Measurements from ENCODE around the gene MAZ. TPM values are rescaled to one million over a fixed set of nuclear protein-coding genes. Genes with fewer than 3 reads are reported as not detected.
A peak's percentile ranks its signal among the peaks of the same experiment; 100 is the strongest.

Gene MAZ
- total RNA-seq, 1 experiment from 2014 or later: 256 TPM

GRCh38 chr16:29858149-29858849 lies 52.0 kb downstream of the MAZ start:
- ChIA-PET RAD21 (ENCODE audit: low non-redundant PET in 1 of 2, low total read pairs in 2 of 2, uncharacterized antibody in 2 of 2, unreplicated experiment in 2 of 2) (no interaction called here), POLR2A (no interaction called here), CTCF (interaction anchor here (2.3 kb wide), 1 partner anchor 9 kb away, joined by 12 read pairs; no protein-coding TSS in a partner anchor)
- H3K4me3 ChIP-seq (replicated peaks in 1 of 2; ENCODE audit: low read depth in 1 of 2, low read length in 2 of 2): no peak overlapping the region
- H3K27me3 ChIP-seq (ENCODE audit: insufficient read depth, low read length): no peaks in the 10 kb centered on the region
- peaks cover 20% of the 10 kb centered on the region for H3K79me2 ChIP-seq (ENCODE audit: insufficient read depth, low read length)
- H3K4me2 ChIP-seq (ENCODE audit: low read length): no peak overlapping the region
- H3K9me2 ChIP-seq (ENCODE audit: insufficient read depth): no peaks in the 10 kb centered on the region
- H3K27ac ChIP-seq (ENCODE audit: low read depth, low read length): no peak overlapping the region
- no peak for TF ChIP-seq ZBTB33 (IDR thresholded peaks at IDR 0.05; ENCODE audit: extremely low read depth, insufficient replicate concordance, low read length)
- TF ChIP-seq RAD21 (IDR thresholded peaks at IDR 0.05; ENCODE audit: low read depth): no peak
- TF ChIP-seq CBX3 (IDR thresholded peaks at IDR 0.05; ENCODE audit: low read depth): no peak
- TF ChIP-seq ZNF274 (IDR thresholded peaks at IDR 0.05; ENCODE audit: low read depth, low read length): no peak
- no peak for TF ChIP-seq EGR1 (IDR thresholded peaks at IDR 0.05; ENCODE audit: low read depth)
- ATAC-seq: no peak
- H3K4me1 ChIP-seq (ENCODE audit: control insufficient read depth in 1 of 2, insufficient read depth in 2 of 2, low read length in 2 of 2): peaks cover 0 to 9% of the 10 kb centered on the region in 2 experiments; a peak in 1 of 4 replicates
- TSS peak; percentile 4 for BruUV-seq (replicated peaks)
- peaks cover 10 to 17% of the 10 kb centered on the region in 2 experiments for H3K36me3 ChIP-seq (ENCODE audit: control insufficient read depth in 1 of 2, insufficient read depth in 2 of 2, low read length in 2 of 2)
- H4K20me1 ChIP-seq (ENCODE audit: insufficient read depth): no peaks in the 10 kb centered on the region
- H3K9me3 ChIP-seq (ENCODE audit: control insufficient read depth in 1 of 2, insufficient read depth in 1 of 2, low read depth in 1 of 2, low read length in 2 of 2): no peaks in the 10 kb centered on the region
- intact Hi-C loops (cut with micrococcal nuclease): no loop called here
- no peak overlapping the region for H3K9ac ChIP-seq (ENCODE audit: low read length)
- no peak for DNase-seq (ENCODE audit: low read depth, low spot score)
- no peak overlapping the region for H2AFZ ChIP-seq (ENCODE audit: low read depth, low read length, poor library complexity, severe bottlenecking)

GRCh38 chr16:29858974-29859373 lies 52.6 kb downstream of the MAZ start:
- no peak for TF ChIP-seq CBX3 (IDR thresholded peaks at IDR 0.05; ENCODE audit: low read depth)
- TF ChIP-seq TCF7L2 (IDR thresholded peaks at IDR 0.05; ENCODE audit: borderline replicate concordance, extremely low read depth, insufficient read depth, insufficient read length): no peak
- TF ChIP-seq SIN3A (IDR thresholded peaks at IDR 0.05; ENCODE audit: low read depth): no peak
- TF ChIP-seq ZFX (IDR thresholded peaks at IDR 0.05): no peak
- no peak for TF ChIP-seq SRF (IDR thresholded peaks at IDR 0.05; ENCODE audit: low read depth)
- TF ChIP-seq FOSL1 (IDR thresholded peaks at IDR 0.05; ENCODE audit: low read depth): no peak
- TF ChIP-seq ELF1 (IDR thresholded peaks at IDR 0.05; ENCODE audit: borderline replicate concordance, low read depth): no peak
- no peak for TF ChIP-seq SP1 (IDR thresholded peaks at IDR 0.05; ENCODE audit: low read depth)
- TF ChIP-seq RAD21 (IDR thresholded peaks at IDR 0.05; ENCODE audit: low read depth): no peak
- Histone ChIP-seq H3K4me2 (ENCODE audit: low read length) (no peak overlapping the region), H3K9ac (ENCODE audit: low read length) (no peak overlapping the region), H3K4me1 (ENCODE audit: control insufficient read depth in 1 of 2, insufficient read depth in 2 of 2, low read length in 2 of 2) (peaks cover 0 to 15% of the 10 kb centered on the region in 2 experiments; a peak in 3 of 4 replicates), H3K9me3 (ENCODE audit: control insufficient read depth in 1 of 2, insufficient read depth in 1 of 2, low read depth in 1 of 2, low read length in 2 of 2) (no peaks in the 10 kb centered on the region), H3K4me3 (replicated peaks in 1 of 2; ENCODE audit: low read depth in 1 of 2, low read length in 2 of 2) (no peak overlapping the region), H3K79me2 (ENCODE audit: insufficient read depth, low read length) (peaks cover 20% of the 10 kb centered on the region), H3K27ac (ENCODE audit: low read depth, low read length) (no peak overlapping the region), H4K20me1 (ENCODE audit: insufficient read depth) (no peaks in the 10 kb centered on the region), H3K9me2 (ENCODE audit: insufficient read depth) (no peaks in the 10 kb centered on the region), H2AFZ (ENCODE audit: low read depth, low read length, poor library complexity, severe bottlenecking) (no peak overlapping the region), H3K27me3 (ENCODE audit: insufficient read depth, low read length) (no peaks in the 10 kb centered on the region), H3K36me3 (ENCODE audit: control insufficient read depth in 1 of 2, insufficient read depth in 2 of 2, low read length in 2 of 2) (peaks cover 10 to 17% of the 10 kb centered on the region in 2 experiments)
- ATAC-seq (no peak), DNase-seq (ENCODE audit: low read depth, low spot score) (no peak)
- ChIA-PET RAD21 (ENCODE audit: low non-redundant PET in 1 of 2, low total read pairs in 2 of 2, uncharacterized antibody in 2 of 2, unreplicated experiment in 2 of 2) (no interaction called here), POLR2A (no interaction called here), CTCF (interaction anchor here (2.3 kb wide), 1 partner anchor 10 kb away, joined by 12 read pairs; no protein-coding TSS in a partner anchor)
- intact Hi-C loops (cut with micrococcal nuclease): no loop called here
- no TSS peak for BruUV-seq (replicated peaks)
